Measurements from ENCODE around the gene RGP1.

Gene RGP1, protein sequence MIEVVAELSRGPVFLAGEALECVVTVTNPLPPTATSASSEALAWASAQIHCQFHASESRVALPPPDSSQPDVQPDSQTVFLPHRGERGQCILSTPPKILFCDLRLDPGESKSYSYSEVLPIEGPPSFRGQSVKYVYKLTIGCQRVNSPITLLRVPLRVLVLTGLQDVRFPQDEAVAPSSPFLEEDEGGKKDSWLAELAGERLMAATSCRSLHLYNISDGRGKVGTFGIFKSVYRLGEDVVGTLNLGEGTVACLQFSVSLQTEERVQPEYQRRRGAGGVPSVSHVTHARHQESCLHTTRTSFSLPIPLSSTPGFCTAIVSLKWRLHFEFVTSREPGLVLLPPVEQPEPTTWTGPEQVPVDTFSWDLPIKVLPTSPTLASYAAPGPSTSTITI
- total RNA-seq = 48.0 to 66.6 (median 49.8) reads per million in 3 donors

DNA sequence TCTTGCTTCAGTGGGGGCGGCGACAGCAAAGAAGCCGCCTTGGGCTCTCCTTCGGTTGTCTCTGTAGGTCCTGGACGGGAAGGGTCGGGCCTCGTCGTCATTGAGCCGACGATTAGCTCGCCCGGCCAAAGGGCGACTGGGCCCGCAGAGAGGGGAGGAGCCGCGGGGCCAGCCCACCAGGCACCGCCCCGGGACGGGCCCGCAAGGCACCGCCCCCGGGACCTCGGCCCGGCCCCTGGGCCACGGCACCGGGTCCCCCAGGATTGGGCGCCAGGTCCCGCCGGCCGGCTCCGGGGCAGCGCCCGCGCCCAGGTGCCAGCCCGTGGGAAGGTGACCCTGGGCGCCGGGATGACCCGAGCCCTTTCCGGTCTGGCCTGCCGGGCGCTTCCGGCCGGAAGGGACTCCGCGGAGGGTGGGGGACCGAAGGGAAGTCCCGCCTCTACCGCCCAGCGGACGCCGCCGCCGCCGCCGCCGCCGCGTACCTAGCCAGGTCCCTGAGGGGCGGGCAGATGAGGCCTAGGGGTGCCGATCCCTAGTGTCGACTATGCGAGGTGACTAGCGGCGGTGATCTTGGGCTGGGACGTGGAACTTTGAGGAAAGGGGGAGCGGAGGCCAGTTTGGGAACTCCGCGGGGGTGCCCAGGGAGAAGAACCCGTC, at the start of gene RGP1, which contains the start of gene GBA2:
TSS of gene RGP1 (plus strand) at position 430 of the 657 bp plus-strand sequence. CDS start 469 bp downstream, outside the sequence.
TSS of gene GBA2 (minus strand) at position 371 of the 657 bp plus-strand sequence. CDS start 524 bp downstream, outside the sequence.
- peak within 1 kb of the TSS; percentile 91 for H3K4me3 ChIP-seq (ENCODE audit: insufficient read depth, low read depth, low read length, poor library complexity, severe bottlenecking)
- peaks cover 37% of the 10 kb centered on the region for H3K36me3 ChIP-seq (ENCODE audit: control insufficient read depth, insufficient read depth, low read length)
- no peaks in the 10 kb centered on the region for H3K27me3 ChIP-seq (replicated peaks; ENCODE audit: control insufficient read depth, insufficient read depth, low read length, poor library complexity, severe bottlenecking)
- peak; percentile 54 to 62 (median 55) for DNase-seq
- H3K9me3 ChIP-seq (ENCODE audit: control insufficient read depth, low read length) = no peaks in the 10 kb centered on the region
- H3K4me1 ChIP-seq (ENCODE audit: control insufficient read depth, insufficient read depth, low read length, poor library complexity, severe bottlenecking) = peaks cover 36% of the 10 kb centered on the region
- H3K27ac ChIP-seq (ENCODE audit: insufficient read depth, low read length, poor library complexity, severe bottlenecking) = peak within 1 kb of the TSS; percentile 80

DNA sequence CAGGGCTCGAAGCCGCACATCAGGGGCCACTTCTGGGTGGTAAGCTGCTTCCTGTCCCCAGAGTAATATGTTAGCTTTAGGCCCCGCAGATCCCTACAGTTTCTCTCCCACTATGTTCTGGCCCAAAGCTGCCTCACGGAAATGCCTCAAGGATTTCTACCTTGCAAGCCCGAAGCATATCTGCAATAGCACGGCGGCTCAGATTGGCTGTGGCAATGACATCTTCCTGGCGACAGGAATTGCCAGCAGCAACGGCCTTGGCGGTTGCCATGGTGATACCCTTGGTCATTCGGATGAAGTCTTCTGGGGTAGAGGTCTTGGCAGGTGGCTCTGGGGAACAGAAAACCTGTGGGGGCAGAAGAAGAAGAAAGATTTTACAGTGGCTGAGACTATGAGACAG, 49.1 kb upstream of the RGP1 start:
- Histone ChIP-seq H3K27me3 (replicated peaks; ENCODE audit: control insufficient read depth, insufficient read depth, low read length, poor library complexity, severe bottlenecking) (no peaks in the 10 kb centered on the region), H3K4me3 (ENCODE audit: insufficient read depth, low read depth, low read length, poor library complexity, severe bottlenecking) (no peak overlapping the region), H3K36me3 (ENCODE audit: control insufficient read depth, insufficient read depth, low read length) (peaks cover 79% of the 10 kb centered on the region), H3K9me3 (ENCODE audit: control insufficient read depth, low read length) (no peaks in the 10 kb centered on the region), H3K27ac (ENCODE audit: insufficient read depth, low read length, poor library complexity, severe bottlenecking) (no peak overlapping the region), H3K4me1 (ENCODE audit: control insufficient read depth, insufficient read depth, low read length, poor library complexity, severe bottlenecking) (peaks cover 6% of the 10 kb centered on the region)
- DNase-seq = no peak

DNA sequence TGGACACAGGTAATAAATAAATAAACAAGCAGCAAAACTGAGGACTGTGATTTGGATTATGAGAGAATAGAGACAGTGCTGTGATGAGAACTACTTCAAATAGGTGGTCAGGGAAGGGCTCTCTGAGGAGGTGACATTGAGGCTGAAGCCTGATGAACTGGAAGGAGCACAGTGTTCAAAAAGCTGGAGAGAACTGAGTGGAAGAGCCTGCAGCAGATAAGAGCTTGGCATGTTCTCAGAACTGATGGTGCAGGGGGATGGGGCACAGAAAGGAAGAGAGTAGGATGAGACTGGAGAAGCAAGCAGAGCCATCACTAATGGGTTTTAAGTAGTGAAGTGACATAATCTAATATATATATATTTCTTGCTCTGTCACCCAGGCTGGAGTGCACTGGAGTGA, 48.1 kb upstream of the RGP1 start:
- H3K4me1 ChIP-seq (ENCODE audit: control insufficient read depth, insufficient read depth, low read length, poor library complexity, severe bottlenecking) = peaks cover 6% of the 10 kb centered on the region
- peaks cover 88% of the 10 kb centered on the region for H3K36me3 ChIP-seq (ENCODE audit: control insufficient read depth, insufficient read depth, low read length)
- DNase-seq = no peak

DNA sequence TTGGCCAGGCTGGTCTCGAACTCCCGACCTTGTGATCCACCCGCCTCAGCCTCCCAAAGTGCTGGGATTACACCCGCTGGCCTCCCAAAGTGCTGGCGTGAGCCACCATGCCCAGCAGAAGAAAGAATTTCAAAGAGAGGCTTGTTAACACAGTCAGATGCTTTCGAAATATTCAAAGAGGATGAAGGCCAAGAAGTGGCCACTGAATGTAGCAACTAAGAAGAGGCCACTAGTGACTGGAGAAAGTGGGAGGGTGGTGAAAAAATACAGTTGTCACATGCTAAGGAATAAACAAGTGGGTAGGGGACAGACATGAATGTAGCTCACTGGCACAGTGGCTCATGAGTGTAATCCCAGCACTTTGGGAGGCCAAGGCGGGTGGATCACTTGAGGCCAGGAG, 46.4 kb upstream of the RGP1 start:
- no peak overlapping the region for H3K27ac ChIP-seq (ENCODE audit: insufficient read depth, low read length, poor library complexity, severe bottlenecking)
- H3K4me3 ChIP-seq (ENCODE audit: insufficient read depth, low read depth, low read length, poor library complexity, severe bottlenecking) = no peak overlapping the region
- H3K4me1 ChIP-seq (ENCODE audit: control insufficient read depth, insufficient read depth, low read length, poor library complexity, severe bottlenecking) = no peaks in the 10 kb centered on the region
- DNase-seq = no peak
- no peaks in the 10 kb centered on the region for H3K9me3 ChIP-seq (ENCODE audit: control insufficient read depth, low read length)
- no peaks in the 10 kb centered on the region for H3K27me3 ChIP-seq (replicated peaks; ENCODE audit: control insufficient read depth, insufficient read depth, low read length, poor library complexity, severe bottlenecking)
- peaks cover 95% of the 10 kb centered on the region for H3K36me3 ChIP-seq (ENCODE audit: control insufficient read depth, insufficient read depth, low read length)

More for the DNA sequence above, 48.1 kb upstream of the RGP1 start:
- Histone ChIP-seq H3K9me3 (ENCODE audit: control insufficient read depth, low read length) (no peaks in the 10 kb centered on the region), H3K27ac (ENCODE audit: insufficient read depth, low read length, poor library complexity, severe bottlenecking) (no peak overlapping the region), H3K4me3 (ENCODE audit: insufficient read depth, low read depth, low read length, poor library complexity, severe bottlenecking) (no peak overlapping the region), H3K27me3 (replicated peaks; ENCODE audit: control insufficient read depth, insufficient read depth, low read length, poor library complexity, severe bottlenecking) (no peaks in the 10 kb centered on the region)

DNA sequence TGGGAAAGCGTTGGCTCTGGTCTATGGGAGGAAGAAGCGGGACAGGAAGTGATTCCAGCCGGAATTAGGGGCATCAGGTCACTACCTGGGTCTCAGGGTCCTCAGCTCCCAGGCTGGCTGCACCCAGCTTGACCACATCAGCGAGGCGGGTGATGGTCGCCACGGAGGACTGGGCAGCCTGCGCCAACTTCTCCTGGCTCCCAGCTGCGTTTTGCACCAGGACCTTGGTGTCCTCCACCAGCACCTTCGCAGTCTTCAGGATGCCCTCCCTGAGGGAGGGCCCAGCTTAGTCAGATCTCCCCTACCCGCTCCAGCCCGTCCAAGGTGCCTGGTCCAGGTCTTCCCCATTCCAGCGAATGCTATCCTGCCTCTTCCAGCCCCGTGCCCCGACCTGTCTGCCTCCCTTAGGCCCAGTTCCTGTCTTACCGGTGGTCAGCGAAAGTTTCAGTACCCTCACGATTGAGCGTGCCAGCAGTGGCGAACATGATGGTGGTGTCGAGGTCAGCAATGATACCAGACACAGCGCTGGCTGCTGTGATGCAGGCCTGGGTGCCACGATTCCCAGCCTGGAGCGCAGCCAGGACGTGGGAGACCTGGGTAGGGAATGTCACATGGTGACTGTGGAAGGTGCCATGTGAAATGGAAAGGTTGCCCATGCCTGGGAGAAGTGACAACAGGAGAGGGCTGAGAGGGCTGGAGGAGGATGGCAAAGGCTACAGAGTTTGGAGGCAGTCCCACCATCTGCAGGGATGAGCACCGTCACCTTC, 45.0 kb upstream of the RGP1 start:
- H3K9me3 ChIP-seq (ENCODE audit: control insufficient read depth, low read length) = no peaks in the 10 kb centered on the region
- no peak overlapping the region for H3K4me3 ChIP-seq (ENCODE audit: insufficient read depth, low read depth, low read length, poor library complexity, severe bottlenecking)
- H3K4me1 ChIP-seq (ENCODE audit: control insufficient read depth, insufficient read depth, low read length, poor library complexity, severe bottlenecking) = no peaks in the 10 kb centered on the region
- H3K36me3 ChIP-seq (ENCODE audit: control insufficient read depth, insufficient read depth, low read length) = peaks cover 95% of the 10 kb centered on the region
- no peak for DNase-seq
- no peak overlapping the region for H3K27ac ChIP-seq (ENCODE audit: insufficient read depth, low read length, poor library complexity, severe bottlenecking)
- H3K27me3 ChIP-seq (replicated peaks; ENCODE audit: control insufficient read depth, insufficient read depth, low read length, poor library complexity, severe bottlenecking) = no peaks in the 10 kb centered on the region

DNA sequence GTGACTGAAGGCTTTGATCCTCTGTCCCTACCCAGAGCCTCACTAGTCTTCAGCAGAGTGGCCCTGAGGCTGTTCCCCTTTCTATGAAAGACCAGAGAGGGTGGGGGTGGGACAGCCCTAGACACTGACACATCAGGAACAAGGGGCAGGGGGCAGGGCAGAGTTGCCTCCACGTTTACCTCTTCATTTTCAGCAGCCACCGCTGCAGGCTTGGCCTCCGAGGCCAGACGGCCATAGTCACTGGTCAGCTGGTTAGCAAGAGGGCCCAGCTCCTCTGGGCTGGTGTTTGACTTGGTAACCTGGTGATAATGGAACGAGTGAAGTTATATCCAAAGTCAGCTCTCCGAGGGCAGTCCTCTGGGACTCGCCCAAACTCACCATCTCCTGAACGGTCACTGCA, 43.7 kb upstream of the RGP1 start:
- Histone ChIP-seq H3K27me3 (replicated peaks; ENCODE audit: control insufficient read depth, insufficient read depth, low read length, poor library complexity, severe bottlenecking) (no peaks in the 10 kb centered on the region), H3K4me3 (ENCODE audit: insufficient read depth, low read depth, low read length, poor library complexity, severe bottlenecking) (no peak overlapping the region), H3K9me3 (ENCODE audit: control insufficient read depth, low read length) (no peaks in the 10 kb centered on the region), H3K36me3 (ENCODE audit: control insufficient read depth, insufficient read depth, low read length) (peaks cover 91% of the 10 kb centered on the region), H3K27ac (ENCODE audit: insufficient read depth, low read length, poor library complexity, severe bottlenecking) (no peak overlapping the region), H3K4me1 (ENCODE audit: control insufficient read depth, insufficient read depth, low read length, poor library complexity, severe bottlenecking) (no peaks in the 10 kb centered on the region)
- no peak for DNase-seq

DNA sequence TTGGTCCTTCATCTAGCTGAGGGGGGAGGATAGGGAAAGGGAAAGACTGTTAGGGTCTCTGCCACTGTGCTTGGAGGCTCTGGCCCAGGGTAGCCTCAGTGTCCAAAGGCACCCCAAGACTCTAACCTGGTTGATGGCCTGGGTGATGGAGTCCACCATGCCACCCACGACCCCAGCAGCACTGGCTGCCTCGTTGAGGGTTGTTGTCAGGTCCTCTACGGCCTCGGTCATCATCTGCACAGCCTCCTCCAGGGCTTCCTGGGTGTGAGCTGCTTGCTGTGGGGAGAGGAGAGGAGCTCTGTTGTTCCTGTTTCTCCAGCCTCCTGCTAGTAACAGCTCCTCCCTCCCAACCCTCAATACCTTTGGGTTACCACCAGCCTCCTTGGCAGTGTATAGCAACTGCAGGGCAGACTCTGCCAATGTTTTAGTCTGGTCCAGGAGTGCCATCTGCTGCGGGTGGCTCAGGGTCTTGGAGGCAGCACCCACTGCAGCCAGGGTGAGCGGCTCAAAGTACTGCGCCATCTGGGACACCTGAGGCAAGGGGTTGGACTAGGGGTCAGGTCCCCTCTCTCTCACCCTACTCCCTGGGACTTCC, 43.2 kb upstream of the RGP1 start:
- H3K4me1 ChIP-seq (ENCODE audit: control insufficient read depth, insufficient read depth, low read length, poor library complexity, severe bottlenecking) = no peaks in the 10 kb centered on the region
- no peaks in the 10 kb centered on the region for H3K9me3 ChIP-seq (ENCODE audit: control insufficient read depth, low read length)
- peaks cover 91% of the 10 kb centered on the region for H3K36me3 ChIP-seq (ENCODE audit: control insufficient read depth, insufficient read depth, low read length)
- H3K27me3 ChIP-seq (replicated peaks; ENCODE audit: control insufficient read depth, insufficient read depth, low read length, poor library complexity, severe bottlenecking) = no peaks in the 10 kb centered on the region
- no peak for DNase-seq
- no peak overlapping the region for H3K4me3 ChIP-seq (ENCODE audit: insufficient read depth, low read depth, low read length, poor library complexity, severe bottlenecking)
- no peak overlapping the region for H3K27ac ChIP-seq (ENCODE audit: insufficient read depth, low read length, poor library complexity, severe bottlenecking)

DNA sequence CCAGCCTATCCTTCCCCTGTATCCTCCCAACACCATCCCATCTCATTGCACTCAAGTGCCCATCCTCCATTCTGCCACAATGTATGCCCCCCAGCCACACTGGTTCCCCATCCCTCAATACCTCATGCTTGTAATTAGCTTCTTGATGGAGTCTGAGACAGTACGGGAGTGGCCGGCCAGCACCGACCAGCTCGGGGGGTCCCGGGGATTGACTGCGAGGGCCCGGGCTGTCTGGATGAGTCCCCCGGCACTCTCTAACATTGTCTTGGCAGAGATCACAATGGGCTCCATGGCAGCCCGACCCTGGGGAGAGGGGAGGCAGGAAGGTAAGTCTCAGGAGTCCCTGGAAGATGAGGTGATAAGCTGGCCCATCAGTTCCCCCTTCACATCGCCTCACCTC, 42.1 kb upstream of the RGP1 start:
- Histone ChIP-seq H3K4me1 (ENCODE audit: control insufficient read depth, insufficient read depth, low read length, poor library complexity, severe bottlenecking) (no peaks in the 10 kb centered on the region), H3K9me3 (ENCODE audit: control insufficient read depth, low read length) (no peaks in the 10 kb centered on the region), H3K27ac (ENCODE audit: insufficient read depth, low read length, poor library complexity, severe bottlenecking) (no peak overlapping the region), H3K4me3 (ENCODE audit: insufficient read depth, low read depth, low read length, poor library complexity, severe bottlenecking) (no peak overlapping the region), H3K36me3 (ENCODE audit: control insufficient read depth, insufficient read depth, low read length) (peaks cover 91% of the 10 kb centered on the region), H3K27me3 (replicated peaks; ENCODE audit: control insufficient read depth, insufficient read depth, low read length, poor library complexity, severe bottlenecking) (no peaks in the 10 kb centered on the region)
- no peak for DNase-seq

DNA sequence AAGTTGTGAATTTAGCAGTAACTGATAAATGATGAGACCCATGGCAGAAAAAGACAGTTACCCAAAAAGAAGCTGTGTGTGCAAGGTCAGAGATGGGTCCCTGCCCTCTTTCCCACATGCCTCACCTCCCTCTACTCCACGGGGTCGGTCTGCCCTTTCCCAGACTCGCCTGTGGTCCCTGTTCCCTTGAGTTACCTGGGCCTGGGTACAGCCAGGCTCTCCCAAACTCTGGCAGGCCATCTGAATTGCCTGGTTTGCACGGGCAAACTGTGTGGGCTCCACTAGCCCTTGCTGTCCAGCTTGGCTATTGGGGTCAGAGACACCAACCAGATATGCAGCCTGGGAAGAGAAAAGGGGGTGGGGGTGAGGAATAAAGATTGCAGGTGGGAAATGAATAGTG, 40.9 kb upstream of the RGP1 start:
- peaks cover 96% of the 10 kb centered on the region for H3K36me3 ChIP-seq (ENCODE audit: control insufficient read depth, insufficient read depth, low read length)
- no peaks in the 10 kb centered on the region for H3K4me1 ChIP-seq (ENCODE audit: control insufficient read depth, insufficient read depth, low read length, poor library complexity, severe bottlenecking)
- no peak overlapping the region for H3K4me3 ChIP-seq (ENCODE audit: insufficient read depth, low read depth, low read length, poor library complexity, severe bottlenecking)
- H3K27ac ChIP-seq (ENCODE audit: insufficient read depth, low read length, poor library complexity, severe bottlenecking) = peak overlapping the region; percentile 24
- no peak for DNase-seq
- no peaks in the 10 kb centered on the region for H3K27me3 ChIP-seq (replicated peaks; ENCODE audit: control insufficient read depth, insufficient read depth, low read length, poor library complexity, severe bottlenecking)
- no peaks in the 10 kb centered on the region for H3K9me3 ChIP-seq (ENCODE audit: control insufficient read depth, low read length)
